GM12891 (cell line): ENCODE measurements around the gene PANK4.

Experiments
- DNase-seq: peaks from one replicate; pipeline ENCODE4 v3.0.0; 2011; ENCODE audit warnings: low spot score; ENCODE audit not compliant: insufficient read length
- FAIRE-seq: peaks from 2 replicates; lab custom pipeline; 2011; peaks lifted over from hg19 to GRCh38; lab: Jason Lieb, UNC
- PAX5 ChIP-seq: IDR thresholded peaks from 2 replicates; pipeline ENCODE4 v1.6.1; 2011; ENCODE audit warnings: low read length, moderate library complexity, mild to moderate bottlenecking; ENCODE audit not compliant: insufficient read depth, severe bottlenecking
- POLR2A ChIP-seq: IDR thresholded peaks from 2 replicates; pipeline ENCODE4 v1.6.1; 2011; ENCODE audit warnings: low read depth, low read length, control low read depth
- POLR2AphosphoS5 ChIP-seq: IDR thresholded peaks from 2 replicates; pipeline ENCODE4 v1.6.1; 2011; ENCODE audit warnings: low read depth, low read length, control low read depth
- POU2F2 ChIP-seq: IDR thresholded peaks from 2 replicates; pipeline ENCODE4 v1.6.1; 2011; ENCODE audit warnings: low read depth, mild to moderate bottlenecking, control low read depth, low read length, moderate library complexity
- SPI1 ChIP-seq: IDR thresholded peaks from 2 replicates; pipeline ENCODE4 v1.6.1; 2011; ENCODE audit warnings: low read depth, low read length, control low read depth
- TAF1 ChIP-seq: IDR thresholded peaks from 2 replicates; pipeline ENCODE4 v1.6.1; 2011; ENCODE audit warnings: low read depth, low read length, control low read depth

The PANK4 gene

DNA sequence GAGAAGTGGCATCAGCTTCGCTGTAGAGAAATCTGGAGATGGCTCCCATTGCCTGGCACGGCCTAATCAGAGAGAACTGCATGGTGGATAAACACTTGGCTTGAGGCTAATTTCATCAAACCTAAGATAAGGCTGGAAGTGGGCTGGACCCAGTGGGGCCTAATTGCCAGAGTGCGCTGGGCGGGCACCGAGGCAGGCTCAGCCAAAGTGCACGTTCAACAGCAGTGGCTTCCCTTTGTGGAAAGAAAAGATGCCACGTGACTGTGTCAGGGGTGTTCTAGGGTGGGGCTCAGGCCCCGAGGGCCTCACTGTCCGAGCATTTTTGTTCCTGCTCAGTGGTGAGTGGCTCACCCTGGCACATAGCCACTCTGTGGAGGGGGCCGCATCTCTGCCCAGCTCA, 44.5 kb downstream of the PANK4 start:
- FAIRE-seq (no peak), DNase-seq (no peak)
- TF ChIP-seq POLR2A (no peak), SPI1 (no peak), POU2F2 (no peak), POLR2AphosphoS5 (no peak), PAX5 (no peak), TAF1 (no peak)

GRCh38 chr1:2480986-2481364, 45.4 kb downstream of the PANK4 start:
- DNase-seq, result no peak

DNA sequence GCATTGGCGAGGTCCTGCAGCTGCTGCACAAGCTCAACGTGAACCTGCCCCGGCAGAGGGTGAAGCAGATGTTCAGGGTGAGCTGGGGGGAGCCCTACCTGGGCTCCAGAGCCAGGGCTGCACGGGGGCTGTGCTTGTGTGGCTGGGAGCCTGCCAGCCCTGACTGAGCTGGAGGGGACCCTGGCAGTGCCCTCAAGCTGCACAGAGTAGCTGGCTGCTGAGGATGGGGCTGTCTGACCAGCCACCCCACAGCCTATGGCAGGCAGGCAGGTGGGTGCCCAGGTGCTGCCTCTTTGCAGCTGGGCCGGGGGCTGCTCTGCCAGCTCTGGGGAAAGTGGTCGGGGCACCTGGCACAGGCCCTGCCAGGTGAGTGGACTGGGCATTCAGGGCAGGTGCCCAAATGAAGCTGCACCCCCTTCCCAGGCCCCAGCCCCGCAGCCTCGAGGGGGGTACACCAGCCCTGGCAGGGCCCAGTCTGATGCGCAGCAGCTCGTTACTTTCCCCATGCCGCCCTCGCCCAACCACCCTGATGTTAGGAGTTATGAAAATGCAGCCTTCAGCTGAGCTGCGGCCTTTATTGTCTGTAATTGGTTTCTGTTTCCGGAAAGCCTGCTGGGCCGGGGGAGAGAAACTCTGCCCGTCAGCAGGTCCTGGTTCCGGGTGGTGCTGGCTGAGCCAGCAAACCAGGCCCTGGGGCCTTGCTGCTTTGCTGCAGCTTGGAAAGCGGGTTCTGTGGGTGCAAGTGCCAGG, 46.0 kb downstream of the PANK4 start:
- no peak for FAIRE-seq
- no peak for TF ChIP-seq POLR2A
- TF ChIP-seq PAX5, result no peak
- TF ChIP-seq TAF1, result no peak
- no peak for TF ChIP-seq POLR2AphosphoS5
- no peak for TF ChIP-seq SPI1
- no peak for TF ChIP-seq POU2F2
- no peak for DNase-seq

More at GRCh38 chr1:2480986-2481364, 45.4 kb downstream of the PANK4 start:
- TF ChIP-seq SPI1, result no peak
- TF ChIP-seq POLR2A, result no peak
- no peak for TF ChIP-seq POU2F2
- TF ChIP-seq TAF1, result no peak
- TF ChIP-seq PAX5, result no peak
- no peak for TF ChIP-seq POLR2AphosphoS5
- no peak for FAIRE-seq

GRCh38 chr1:2479618-2480017, 46.8 kb downstream of the PANK4 start:
- FAIRE-seq (no peak), DNase-seq (no peak)
- TF ChIP-seq TAF1 (no peak), SPI1 (no peak), PAX5 (no peak), POU2F2 (no peak), POLR2A (no peak), POLR2AphosphoS5 (no peak)

GRCh38 chr1:2479186-2479585, 47.2 kb downstream of the PANK4 start:
- no peak for FAIRE-seq
- no peak for DNase-seq

DNA sequence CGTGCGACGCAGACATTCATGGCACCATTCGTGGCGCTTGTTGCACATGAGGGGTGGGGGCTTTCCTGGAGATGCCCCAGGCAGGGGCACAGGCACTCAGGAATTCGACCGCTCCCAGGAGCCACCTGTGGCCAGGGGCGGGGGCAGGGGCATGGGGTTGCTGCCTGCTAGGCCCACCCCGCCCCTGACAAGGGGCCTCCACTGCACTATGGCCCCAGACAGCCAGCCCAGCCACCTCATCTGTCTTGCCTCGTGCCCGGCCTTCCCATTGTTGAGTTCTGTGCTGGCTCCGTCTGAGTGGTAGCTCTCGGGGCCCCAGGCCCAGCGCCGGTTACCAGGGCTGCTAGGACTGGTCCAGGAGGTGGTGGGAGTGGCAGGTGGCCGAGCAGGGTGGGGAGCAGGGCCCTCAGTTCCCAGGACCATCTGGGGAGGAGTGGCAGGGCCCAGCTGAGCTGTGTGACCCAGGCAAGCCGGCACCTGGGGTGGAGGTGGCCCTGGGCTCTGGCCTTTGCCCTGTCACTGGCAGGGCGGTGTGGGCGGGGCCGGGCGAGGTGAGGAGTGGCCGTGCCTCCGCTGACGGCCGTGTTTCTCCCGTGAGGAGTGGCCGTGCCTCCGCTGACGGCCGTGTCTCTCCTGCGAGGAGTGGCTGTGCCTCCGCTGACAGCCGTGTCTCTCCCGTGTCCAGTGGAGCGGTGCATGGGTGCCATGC, 48.5 kb downstream of the PANK4 start:
- DNase-seq (no peak), FAIRE-seq (no peak)
- TF ChIP-seq SPI1, result no peak
- no peak for TF ChIP-seq PAX5
- TF ChIP-seq TAF1, result no peak
- TF ChIP-seq POLR2AphosphoS5, result no peak
- no peak for TF ChIP-seq POLR2A
- TF ChIP-seq POU2F2, result no peak

More at GRCh38 chr1:2479186-2479585, 47.2 kb downstream of the PANK4 start:
- TF ChIP-seq POU2F2, result no peak
- no peak for TF ChIP-seq POLR2AphosphoS5
- TF ChIP-seq SPI1, result no peak
- no peak for TF ChIP-seq POLR2A
- no peak for TF ChIP-seq PAX5
- no peak for TF ChIP-seq TAF1

DNA sequence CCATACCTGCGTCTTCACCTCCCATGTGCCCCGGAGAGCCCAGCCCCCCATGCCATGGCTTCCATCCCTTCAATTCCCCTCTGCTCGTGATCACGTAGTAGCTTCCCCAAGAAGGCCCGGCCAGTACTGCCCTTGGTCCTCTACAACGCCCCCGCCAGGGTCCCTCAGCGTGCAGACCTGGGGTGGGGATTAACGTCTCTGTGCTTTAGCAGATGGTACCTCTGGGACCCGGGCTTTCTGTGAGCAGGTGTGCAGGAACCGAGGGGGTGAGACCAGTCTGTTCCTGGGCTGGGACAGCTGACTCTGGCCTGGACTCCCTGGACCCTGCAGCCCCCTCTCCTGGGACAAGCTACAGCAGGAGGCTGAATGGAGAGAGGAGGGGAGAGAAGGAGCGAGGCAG, 49.1 kb downstream of the PANK4 start:
- FAIRE-seq, result no peak
- DNase-seq, result no peak
- TF ChIP-seq POLR2AphosphoS5 (no peak), POLR2A (no peak), TAF1 (no peak), SPI1 (no peak), PAX5 (no peak), POU2F2 (no peak)

DNA sequence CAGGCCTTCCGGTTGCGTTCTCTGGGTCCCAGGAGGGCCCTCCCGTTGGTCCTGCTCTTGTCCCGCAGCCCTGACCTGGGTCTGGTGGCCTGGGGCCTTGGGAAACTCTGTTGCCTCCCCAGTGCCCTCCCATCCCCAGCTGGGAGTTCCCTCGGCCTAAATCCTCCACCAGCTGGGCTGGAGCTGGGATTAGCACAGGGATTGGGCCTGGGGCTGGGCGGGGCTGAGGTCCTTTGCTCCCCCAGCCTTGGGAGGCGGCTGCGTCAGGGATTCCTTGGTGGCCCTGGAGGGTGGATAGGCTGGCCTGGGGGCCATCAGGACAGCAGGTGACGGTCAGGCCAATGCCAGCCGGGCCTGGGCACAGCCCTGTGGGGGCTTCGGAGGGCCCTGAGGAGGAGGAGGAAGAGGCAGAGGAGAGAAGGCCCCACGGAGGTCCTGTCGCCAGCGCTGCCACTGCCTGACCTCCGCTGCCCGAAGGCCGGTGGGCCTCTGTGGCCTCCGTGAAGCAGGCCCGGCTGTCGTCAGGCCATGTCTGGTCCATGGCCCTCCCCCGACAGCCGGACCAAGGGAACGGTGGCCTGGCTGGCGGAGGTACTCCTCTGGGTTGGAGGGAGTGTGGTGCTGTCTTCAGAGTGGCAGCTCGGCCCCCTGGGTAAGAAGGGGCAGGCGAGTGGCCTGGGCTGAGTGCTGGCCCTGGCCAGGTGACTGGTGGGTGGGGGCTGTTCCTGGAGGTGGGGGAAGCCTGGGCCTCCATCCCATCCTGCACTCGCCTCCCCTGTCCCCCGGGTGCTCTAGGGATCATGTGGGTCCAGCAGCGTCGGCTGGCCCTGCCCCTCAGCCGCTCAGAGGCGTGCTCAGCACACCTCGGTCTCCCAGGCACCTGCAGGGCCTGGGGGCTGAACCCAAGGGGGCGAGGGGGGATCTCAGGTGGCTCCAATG, 50.1 kb downstream of the PANK4 start, which contains the start of gene PLCH2:
PLCH2 (plus strand) TSS at position 229 of the 939 bp plus-strand sequence; CDS start at position 529, 300 bp downstream.
- DNase-seq (no peak), FAIRE-seq (no peak)
- no peak for TF ChIP-seq POLR2A
- no peak for TF ChIP-seq TAF1
- no peak for TF ChIP-seq SPI1

- DNase-seq (no peak), FAIRE-seq (no peak)
- TF ChIP-seq SPI1 (no peak), POLR2A (no peak), TAF1 (no peak), POU2F2 (no peak), POLR2AphosphoS5 (no peak), PAX5 (no peak)
Observed at GRCh38 chr1:2475571-2475970, 50.8 kb downstream of the PANK4 start.
